BE2C (cell line): ENCODE results near the gene DUT.

Experiments used
- DNase-seq: peaks from one replicate; pipeline ENCODE4 v3.0.0-alpha.2; 2020
- H3K27me3 ChIP-seq: fragments of 250-450 bp; sonication (Bioruptor Pico); 2 replicates; pipeline ENCODE4 v1.5.1; 2020; ENCODE audit warnings: mild to moderate bottlenecking
- H3K36me3 ChIP-seq: fragments of 250-450 bp; sonication (Bioruptor Pico); 2 replicates; pipeline ENCODE4 v1.5.1; 2020; ENCODE audit warnings: mild to moderate bottlenecking
- H3K4me1 ChIP-seq: fragments of 250-450 bp; sonication (Bioruptor Pico); 2 replicates; pipeline ENCODE4 v1.5.1; 2020
- H3K4me3 ChIP-seq: 2 replicates; pipeline ENCODE4 v1.5.1; 2011; ENCODE audit warnings: low read depth, low read length
- H3K9me3 ChIP-seq: fragments of 250-450 bp; sonication (Bioruptor Pico); 2 replicates; pipeline ENCODE4 v1.5.1; 2020
- CTCF ChIP-seq: IDR thresholded peaks from 2 replicates; pipeline ENCODE4 v1.5.1; 2012; ENCODE audit warnings: mild to moderate bottlenecking, low read depth, low read length

Gene DUT

GRCh38 chr15:48331796-48332641, 790 bp downstream of the DUT start:
- DNase-seq: peak; percentile 85
- Histone ChIP-seq H3K4me3 (peak overlapping the region; percentile 91), H3K4me1 (no peaks in the 10 kb centered on the region), H3K9me3 (no peaks in the 10 kb centered on the region), H3K27me3 (no peaks in the 10 kb centered on the region), H3K36me3 (peaks cover 31% of the 10 kb centered on the region)
- TF ChIP-seq CTCF: no peak

GRCh38 chr15:48332642-48333034, 1.4 kb downstream of the DUT start:
- Histone ChIP-seq H3K36me3 (peaks cover 38% of the 10 kb centered on the region), H3K27me3 (no peaks in the 10 kb centered on the region), H3K4me1 (no peaks in the 10 kb centered on the region), H3K9me3 (no peaks in the 10 kb centered on the region), H3K4me3 (peak overlapping the region; percentile 91)
- no peak for DNase-seq
- no peak for TF ChIP-seq CTCF

GRCh38 chr15:48333540-48333939, 2.3 kb downstream of the DUT start:
- no peaks in the 10 kb centered on the region for H3K9me3 ChIP-seq
- peaks cover 45% of the 10 kb centered on the region for H3K36me3 ChIP-seq
- H3K4me3 ChIP-seq: peak overlapping the region; percentile 91
- no peak for TF ChIP-seq CTCF
- H3K4me1 ChIP-seq: no peaks in the 10 kb centered on the region
- H3K27me3 ChIP-seq: no peaks in the 10 kb centered on the region
- no peak for DNase-seq

- Histone ChIP-seq H3K4me1 (no peaks in the 10 kb centered on the region), H3K9me3 (no peaks in the 10 kb centered on the region), H3K4me3 (no peak overlapping the region), H3K27me3 (no peaks in the 10 kb centered on the region), H3K36me3 (peaks cover 50% of the 10 kb centered on the region)
- TF ChIP-seq CTCF: peak; percentile 10; the same call in 1 of the 2 replicates
- DNase-seq: no peak
These were observed 3.0 kb downstream of the DUT start for GRCh38 chr15:48334260-48334659.

GRCh38 chr15:48336940-48337339, 5.7 kb downstream of the DUT start:
- Histone ChIP-seq H3K36me3 (peaks cover 64% of the 10 kb centered on the region), H3K4me3 (no peak overlapping the region), H3K27me3 (no peaks in the 10 kb centered on the region), H3K4me1 (no peaks in the 10 kb centered on the region), H3K9me3 (no peaks in the 10 kb centered on the region)
- peak; percentile 76 for TF ChIP-seq CTCF
- DNase-seq: peak; percentile 41

GRCh38 chr15:48337607-48338006, 6.4 kb downstream of the DUT start:
- no peaks in the 10 kb centered on the region for H3K9me3 ChIP-seq
- H3K4me1 ChIP-seq: no peaks in the 10 kb centered on the region
- H3K27me3 ChIP-seq: no peaks in the 10 kb centered on the region
- TF ChIP-seq CTCF: no peak
- H3K4me3 ChIP-seq: no peak overlapping the region
- H3K36me3 ChIP-seq: peaks cover 63% of the 10 kb centered on the region
- no peak for DNase-seq
